ENCODE data around the gene PLCB1.

DNA sequence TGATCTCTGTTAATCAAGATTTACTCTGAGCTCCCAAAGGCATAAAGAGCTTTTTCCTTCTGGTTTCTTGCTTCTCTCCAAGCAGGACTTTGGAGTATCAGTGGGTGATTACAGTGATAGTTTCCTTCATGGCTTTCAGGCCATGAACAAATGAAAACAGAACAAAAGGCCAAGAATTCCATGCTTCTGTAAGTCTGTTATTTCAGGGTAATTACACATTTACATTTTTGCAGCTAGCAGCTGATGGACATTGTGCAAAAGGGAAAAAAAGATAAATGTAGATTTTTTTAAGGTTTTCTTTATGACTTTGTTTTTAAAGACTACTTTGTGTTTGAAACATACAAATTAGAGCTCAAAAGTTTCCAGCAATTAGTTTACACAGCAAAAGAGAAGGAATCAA, 441.6 kb downstream of the PLCB1 start:
- TF ChIP-seq, protein P1, sequence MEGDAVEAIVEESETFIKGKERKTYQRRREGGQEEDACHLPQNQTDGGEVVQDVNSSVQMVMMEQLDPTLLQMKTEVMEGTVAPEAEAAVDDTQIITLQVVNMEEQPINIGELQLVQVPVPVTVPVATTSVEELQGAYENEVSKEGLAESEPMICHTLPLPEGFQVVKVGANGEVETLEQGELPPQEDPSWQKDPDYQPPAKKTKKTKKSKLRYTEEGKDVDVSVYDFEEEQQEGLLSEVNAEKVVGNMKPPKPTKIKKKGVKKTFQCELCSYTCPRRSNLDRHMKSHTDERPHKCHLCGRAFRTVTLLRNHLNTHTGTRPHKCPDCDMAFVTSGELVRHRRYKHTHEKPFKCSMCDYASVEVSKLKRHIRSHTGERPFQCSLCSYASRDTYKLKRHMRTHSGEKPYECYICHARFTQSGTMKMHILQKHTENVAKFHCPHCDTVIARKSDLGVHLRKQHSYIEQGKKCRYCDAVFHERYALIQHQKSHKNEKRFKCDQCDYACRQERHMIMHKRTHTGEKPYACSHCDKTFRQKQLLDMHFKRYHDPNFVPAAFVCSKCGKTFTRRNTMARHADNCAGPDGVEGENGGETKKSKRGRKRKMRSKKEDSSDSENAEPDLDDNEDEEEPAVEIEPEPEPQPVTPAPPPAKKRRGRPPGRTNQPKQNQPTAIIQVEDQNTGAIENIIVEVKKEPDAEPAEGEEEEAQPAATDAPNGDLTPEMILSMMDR (IDR thresholded peaks at IDR 0.05; ENCODE audit: borderline replicate concordance, extremely low read depth, low read length, poor library complexity, severe bottlenecking), result no peak
- TF ChIP-seq EZH2 (IDR thresholded peaks at IDR 0.05; ENCODE audit: borderline replicate concordance, low read depth, low read length, severe bottlenecking), result no peak
